DOHH2 (cell line): ENCODE measurements around the gene OSBPL8.

Experiments used
- H3F3A ChIP-seq: fragments of 200-600 bp; sonication (generic), shearing (Covaris generic); 2 replicates; pipeline ENCODE4 v1.6.0; 2016; ENCODE audit warnings: antibody characterized with exemption, mild to moderate bottlenecking; ENCODE audit not compliant: control insufficient read depth, insufficient read depth
- H3K27ac ChIP-seq: fragments of 200-600 bp; sonication (generic); 2 replicates; pipeline ENCODE4 v1.5.1; 2014; ENCODE audit warnings: low read depth, mild to moderate bottlenecking, low read length, moderate library complexity
- H3K27me3 ChIP-seq: fragments of 200-600 bp; sonication (generic); 2 replicates; pipeline ENCODE4 v1.6.1; 2014; ENCODE audit warnings: mild to moderate bottlenecking, low read length, mixed read lengths; ENCODE audit not compliant: control insufficient read depth
- H3K36me3 ChIP-seq: fragments of 200-600 bp; sonication (generic); 2 replicates; pipeline ENCODE4 v1.6.1; 2014; ENCODE audit warnings: mild to moderate bottlenecking, low read length, moderate library complexity, mixed read lengths; ENCODE audit not compliant: control insufficient read depth
- H3K4me1 ChIP-seq: fragments of 200-600 bp; sonication (generic); 2 replicates; pipeline ENCODE4 v1.6.1; 2014; ENCODE audit warnings: mild to moderate bottlenecking, low read length, mixed read lengths; ENCODE audit not compliant: control insufficient read depth
- H3K4me2 ChIP-seq: fragments of 200-600 bp; sonication (generic); 2 replicates; pipeline ENCODE4 v1.6.0; 2014; ENCODE audit warnings: mild to moderate bottlenecking, low read length, moderate library complexity
- H3K4me3 ChIP-seq: fragments of 200-600 bp; sonication (generic); 2 replicates; pipeline ENCODE4 v1.5.1; 2014; ENCODE audit warnings: mild to moderate bottlenecking, low read length, mixed read lengths
- H3K79me2 ChIP-seq: fragments of 200-600 bp; sonication (generic); 2 replicates; pipeline ENCODE4 v1.6.1; 2014; ENCODE audit warnings: mild to moderate bottlenecking, low read length, mixed read lengths; ENCODE audit not compliant: control insufficient read depth
- H3K9me2 ChIP-seq: fragments of 200-600 bp; sonication (generic); replicated peaks from 2 replicates; pipeline ENCODE4 v1.6.1; 2014; ENCODE audit warnings: mild to moderate bottlenecking, low read length, mixed read lengths; ENCODE audit not compliant: control insufficient read depth
- H3K9me3 ChIP-seq: fragments of 200-600 bp; sonication (generic); 2 replicates; pipeline ENCODE4 v1.6.1; 2014; ENCODE audit warnings: antibody characterized with exemption, low read length, mixed read lengths; ENCODE audit not compliant: control insufficient read depth, insufficient read depth
- H4K20me1 ChIP-seq: fragments of 200-600 bp; sonication (generic); 2 replicates; pipeline ENCODE4 v1.6.0; 2014; ENCODE audit warnings: low read depth, mild to moderate bottlenecking, antibody characterized with exemption, low read length, moderate library complexity; ENCODE audit not compliant: control insufficient read depth, insufficient read depth
- EZH2phosphoT487 ChIP-seq: fragments of 200-600 bp; sonication (generic); IDR thresholded peaks from 2 replicates; pipeline ENCODE4 v1.6.1; 2017; ENCODE audit warnings: borderline replicate concordance, mild to moderate bottlenecking, antibody characterized with exemption, low read length, moderate library complexity, mixed read lengths
- TF ChIP-seq, protein P1 (sequence below): fragments of 200-600 bp; sonication (generic); IDR thresholded peaks from one replicate; pipeline ENCODE4 v1.5.1; 2014; ENCODE audit warnings: antibody characterized with exemption, mild to moderate bottlenecking, low read depth, low read length; ENCODE audit not compliant: poor library complexity, severe bottlenecking

OSBPL8 gene

DNA sequence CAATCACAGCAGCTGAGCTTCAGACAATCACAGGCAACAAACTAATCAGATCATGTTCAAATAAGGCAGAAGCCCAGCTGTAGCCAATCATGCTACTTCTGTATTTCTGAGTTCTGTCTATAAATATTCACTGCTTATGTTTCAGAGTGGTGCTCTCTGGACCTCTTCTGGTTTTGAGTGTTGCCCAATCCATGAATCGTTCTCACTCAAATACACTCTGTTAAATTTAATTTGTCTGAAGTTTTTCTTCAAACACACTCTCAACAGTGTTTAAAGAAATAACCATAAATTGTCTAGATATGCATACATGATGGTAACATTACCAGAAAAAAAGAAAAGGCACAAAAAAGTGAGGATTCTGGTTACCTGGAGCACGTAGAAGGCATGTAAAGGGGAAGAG is 133.4 kb downstream of the OSBPL8 start:
- H3F3A ChIP-seq = no peaks in the 10 kb centered on the region
- H3K36me3 ChIP-seq = peaks cover 7% of the 10 kb centered on the region
- peaks cover 11% of the 10 kb centered on the region for H3K9me3 ChIP-seq
- no peak for TF ChIP-seq EZH2phosphoT487
- TF ChIP-seq, protein P1, sequence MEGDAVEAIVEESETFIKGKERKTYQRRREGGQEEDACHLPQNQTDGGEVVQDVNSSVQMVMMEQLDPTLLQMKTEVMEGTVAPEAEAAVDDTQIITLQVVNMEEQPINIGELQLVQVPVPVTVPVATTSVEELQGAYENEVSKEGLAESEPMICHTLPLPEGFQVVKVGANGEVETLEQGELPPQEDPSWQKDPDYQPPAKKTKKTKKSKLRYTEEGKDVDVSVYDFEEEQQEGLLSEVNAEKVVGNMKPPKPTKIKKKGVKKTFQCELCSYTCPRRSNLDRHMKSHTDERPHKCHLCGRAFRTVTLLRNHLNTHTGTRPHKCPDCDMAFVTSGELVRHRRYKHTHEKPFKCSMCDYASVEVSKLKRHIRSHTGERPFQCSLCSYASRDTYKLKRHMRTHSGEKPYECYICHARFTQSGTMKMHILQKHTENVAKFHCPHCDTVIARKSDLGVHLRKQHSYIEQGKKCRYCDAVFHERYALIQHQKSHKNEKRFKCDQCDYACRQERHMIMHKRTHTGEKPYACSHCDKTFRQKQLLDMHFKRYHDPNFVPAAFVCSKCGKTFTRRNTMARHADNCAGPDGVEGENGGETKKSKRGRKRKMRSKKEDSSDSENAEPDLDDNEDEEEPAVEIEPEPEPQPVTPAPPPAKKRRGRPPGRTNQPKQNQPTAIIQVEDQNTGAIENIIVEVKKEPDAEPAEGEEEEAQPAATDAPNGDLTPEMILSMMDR = no peak
- no peak overlapping the region for H3K4me3 ChIP-seq
- no peak overlapping the region for H3K27ac ChIP-seq
- no peak overlapping the region for H3K4me2 ChIP-seq
- H3K79me2 ChIP-seq = peaks cover 15% of the 10 kb centered on the region
- H3K27me3 ChIP-seq = no peaks in the 10 kb centered on the region
- H3K4me1 ChIP-seq = no peaks in the 10 kb centered on the region
- no peaks in the 10 kb centered on the region for H4K20me1 ChIP-seq
- no peaks in the 10 kb centered on the region for H3K9me2 ChIP-seq

DNA sequence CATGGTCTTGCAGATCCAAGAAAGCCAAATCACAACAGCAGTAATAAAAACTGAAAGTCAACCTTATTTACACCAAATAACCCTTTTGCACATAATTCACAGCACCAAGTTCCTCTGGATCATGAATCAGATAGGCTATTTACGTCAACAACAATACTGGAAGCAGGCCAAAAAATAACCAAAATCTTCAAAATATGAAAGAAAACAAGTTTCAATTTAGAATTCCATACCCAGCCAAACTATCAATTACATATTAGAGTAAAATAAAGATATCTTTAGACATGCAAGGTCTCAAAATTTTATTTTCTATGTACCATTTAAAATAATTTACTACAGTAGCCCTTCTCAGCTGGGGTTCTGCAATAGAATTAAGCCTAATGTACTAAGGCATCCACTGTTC is 134.6 kb downstream of the OSBPL8 start:
- Histone ChIP-seq H3K27ac (no peak overlapping the region), H3K36me3 (peaks cover 7% of the 10 kb centered on the region), H3K4me2 (no peak overlapping the region), H4K20me1 (no peaks in the 10 kb centered on the region), H3K27me3 (no peaks in the 10 kb centered on the region), H3K79me2 (peaks cover 6% of the 10 kb centered on the region), H3K4me3 (no peak overlapping the region), H3K9me3 (peaks cover 11% of the 10 kb centered on the region), H3K9me2 (no peaks in the 10 kb centered on the region), H3F3A (no peaks in the 10 kb centered on the region), H3K4me1 (no peaks in the 10 kb centered on the region)
- TF ChIP-seq, protein P1 = no peak
- no peak for TF ChIP-seq EZH2phosphoT487

DNA sequence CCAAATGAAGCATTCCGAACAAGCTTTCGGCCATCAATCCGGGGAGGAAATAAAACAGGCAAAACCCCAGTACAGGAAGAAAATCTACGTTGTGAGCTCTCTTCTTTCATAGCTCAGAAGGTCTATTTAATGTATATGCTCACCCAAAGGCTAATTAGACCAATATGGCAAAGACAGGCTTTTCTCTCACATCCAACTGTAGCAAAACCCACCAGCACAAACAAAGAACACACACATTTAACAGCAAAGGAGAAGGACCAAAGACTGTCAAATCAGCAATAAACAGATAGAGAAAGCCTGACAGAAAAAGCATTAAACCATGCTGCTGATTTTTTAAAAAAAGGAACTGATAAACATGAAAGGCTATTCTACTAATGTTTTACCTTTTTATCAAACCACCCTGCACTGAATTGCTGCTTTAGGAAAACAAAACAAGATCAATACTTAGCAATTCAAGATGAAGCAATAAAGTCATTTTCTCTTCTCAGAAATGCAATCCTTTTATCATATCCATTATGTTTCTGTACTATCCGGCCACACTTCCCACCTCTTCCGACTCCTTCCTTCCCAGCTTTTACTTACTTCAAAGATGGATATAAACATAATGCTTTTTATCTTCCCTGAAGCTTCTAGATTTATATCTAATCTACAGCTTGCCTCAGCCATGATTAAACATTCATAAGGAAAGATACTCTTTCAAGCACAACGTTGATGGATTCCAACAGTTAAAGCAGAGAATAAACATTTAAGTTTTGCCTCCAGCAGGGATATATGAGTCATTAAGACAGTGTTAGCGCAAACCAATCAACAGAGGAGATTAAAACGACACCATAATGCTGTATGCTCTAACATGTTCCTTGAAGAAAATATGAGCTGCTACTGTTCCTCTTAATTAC is 136.8 kb downstream of the OSBPL8 start:
- Histone ChIP-seq H3K4me3 (no peak overlapping the region), H3K9me2 (no peaks in the 10 kb centered on the region), H3F3A (no peaks in the 10 kb centered on the region), H3K4me2 (no peak overlapping the region), H3K27me3 (no peaks in the 10 kb centered on the region), H3K79me2 (peaks cover 3% of the 10 kb centered on the region; the same call in 1 of the 2 replicates), H3K4me1 (no peaks in the 10 kb centered on the region), H3K36me3 (peaks cover 7% of the 10 kb centered on the region), H4K20me1 (no peaks in the 10 kb centered on the region), H3K9me3 (peaks cover 11% of the 10 kb centered on the region), H3K27ac (no peak overlapping the region)
- TF ChIP-seq EZH2phosphoT487 = no peak
- TF ChIP-seq, protein P1 = no peak
